Measurements from ENCODE around the gene FLNB. TPM values are rescaled to one million over a fixed set of nuclear protein-coding genes. Genes with fewer than 3 reads are reported as not detected.

Gene FLNB
- polyA plus RNA-seq, 1 of the 3 experiments (the other 2 are of a cell fraction) = 127 TPM

DNA sequence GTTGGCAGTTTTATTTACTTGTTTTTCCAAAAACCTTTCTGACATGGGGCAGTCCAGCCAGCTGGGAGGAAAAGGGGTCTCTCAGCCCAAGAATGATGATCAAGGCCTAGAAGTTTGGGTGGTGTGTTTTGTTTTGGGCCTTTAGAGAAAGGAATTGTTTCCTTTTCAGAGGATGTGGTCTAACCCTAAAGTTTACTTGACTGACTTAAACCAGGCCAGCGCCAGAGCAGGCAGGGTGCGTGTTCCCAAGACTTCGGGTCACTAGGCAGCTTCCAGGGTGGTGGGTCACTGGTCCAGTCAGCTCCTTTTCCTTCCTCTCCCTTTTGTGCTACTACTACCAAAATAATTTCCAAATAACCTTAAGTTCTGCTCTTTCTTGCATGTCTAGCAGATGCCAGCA lies 4.9 kb downstream of the FLNB start:
- CTCF ChIA-PET = interaction anchor here (1.4 to 3.5 kb wide), 4 partner anchors 155 to 167 kb away, joined by 3 to 16 read pairs (median 10); no protein-coding TSS in a partner anchor
- Histone ChIP-seq H3K27ac (ENCODE audit: low read depth in 2 of 2, low read length in 1 of 2) (peak overlapping the region; percentile 85 to 93), H3F3A (replicated peaks; ENCODE audit: insufficient read depth) (peaks cover 22% of the 10 kb centered on the region), H3K27me3 (ENCODE audit: insufficient read depth) (no peaks in the 10 kb centered on the region), H3K36me3 (replicated peaks in 1 of 2; ENCODE audit: control insufficient read depth in 1 of 2, insufficient read depth in 2 of 2, low read length in 1 of 2) (peaks cover 0 to 7% of the 10 kb centered on the region in 2 experiments), H3K4me1 (ENCODE audit: control insufficient read depth in 1 of 2, insufficient read depth in 2 of 2, low read depth in 1 of 2, low read length in 1 of 2) (peaks cover 28 to 55% of the 10 kb centered on the region in 2 experiments), H3K4me2 (peak overlapping the region; percentile 53), H3K4me3 (ENCODE audit: low read depth in 2 of 2, low read length in 1 of 2) (no peak overlapping the region), H3K79me2 (ENCODE audit: insufficient read depth) (peaks cover 99% of the 10 kb centered on the region), H4K20me1 (ENCODE audit: insufficient read depth) (peaks cover 51% of the 10 kb centered on the region), H3K9ac (no peak overlapping the region), H3K9me3 (no peaks in the 10 kb centered on the region), H2AFZ (ENCODE audit: low read depth) (no peak overlapping the region), H3K9me2 (no peaks in the 10 kb centered on the region)
- no peak for TF ChIP-seq EP300 (IDR thresholded peaks at IDR 0.05; ENCODE audit: borderline replicate concordance in 1 of 2, low read depth in 1 of 2, low read length in 1 of 2)
- POLR2A ChIA-PET = no interaction called here
- 92% methylated on average over 3 of the region's 3 CpGs for WGBS (ENCODE audit: low lambda C conversion rate)
- no peak for DNase-seq

DNA sequence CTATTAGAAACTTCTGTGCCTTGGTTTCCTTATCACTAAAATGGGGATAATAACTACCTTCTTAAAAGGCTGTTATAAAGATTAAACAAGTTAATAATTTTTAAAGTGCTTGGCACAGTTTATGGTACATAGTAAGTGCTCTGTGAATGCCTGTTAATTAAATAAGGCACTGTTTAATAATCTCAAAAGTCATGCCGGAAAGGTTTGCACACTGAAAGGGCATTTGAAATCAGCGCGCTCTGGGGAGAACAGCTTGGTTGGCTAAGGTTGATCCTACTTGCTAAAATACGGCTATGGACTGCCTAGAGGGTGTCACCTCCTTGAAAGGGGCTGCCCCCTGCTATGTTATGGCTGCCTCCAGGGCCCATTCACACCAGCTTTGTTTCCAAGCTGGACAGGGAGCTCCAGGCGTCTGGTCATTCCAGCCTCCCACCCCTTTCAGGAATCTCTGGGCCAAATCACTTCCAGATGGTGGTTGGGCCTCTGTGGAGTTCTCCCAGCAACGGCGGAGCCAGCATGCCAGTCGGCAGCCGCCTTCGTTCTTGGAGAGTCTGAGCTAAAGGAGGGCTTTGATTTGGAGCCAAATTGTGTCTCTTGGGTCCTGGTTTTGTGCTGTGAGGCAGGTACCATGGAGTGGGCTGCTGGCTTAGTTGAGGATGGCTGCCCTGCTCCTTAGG lies 5.9 kb downstream of the FLNB start:
- Histone ChIP-seq H3F3A (replicated peaks; ENCODE audit: insufficient read depth) (peaks cover 22% of the 10 kb centered on the region), H2AFZ (ENCODE audit: low read depth) (no peak overlapping the region), H4K20me1 (ENCODE audit: insufficient read depth) (peaks cover 51% of the 10 kb centered on the region), H3K9me3 (no peaks in the 10 kb centered on the region), H3K27me3 (ENCODE audit: insufficient read depth) (no peaks in the 10 kb centered on the region), H3K79me2 (ENCODE audit: insufficient read depth) (peaks cover 100% of the 10 kb centered on the region), H3K27ac (ENCODE audit: low read depth in 2 of 2, low read length in 1 of 2) (peak overlapping the region; percentile 85 to 93), H3K4me3 (ENCODE audit: low read depth in 2 of 2, low read length in 1 of 2) (peak overlapping the region; percentile 6 to 47; a peak in 3 of 4 replicates), H3K4me1 (ENCODE audit: control insufficient read depth in 1 of 2, insufficient read depth in 2 of 2, low read depth in 1 of 2, low read length in 1 of 2) (peaks cover 28 to 52% of the 10 kb centered on the region in 2 experiments), H3K9me2 (no peaks in the 10 kb centered on the region), H3K36me3 (replicated peaks in 1 of 2; ENCODE audit: control insufficient read depth in 1 of 2, insufficient read depth in 2 of 2, low read length in 1 of 2) (peaks cover 0 to 7% of the 10 kb centered on the region in 2 experiments), H3K4me2 (peak overlapping the region; percentile 53), H3K9ac (peak overlapping the region; percentile 54; the same call in 1 of the 2 replicates)
- ChIA-PET CTCF (interaction anchor here (0.6 to 3.5 kb wide), 8 partner anchors 12 to 305 kb away, joined by 3 to 16 read pairs (median 5); no protein-coding TSS in a partner anchor), POLR2A (interaction anchor here (0.6 to 1.6 kb wide), 4 partner anchors 10 to 458 kb away, joined by 4 to 9 read pairs (median 4); partner anchors contain the start of genes HTD2, PDE12 and RPP14)
- peak; percentile 89 for DNase-seq
- 5% methylated on average over 9 of the region's 10 CpGs for WGBS (ENCODE audit: low lambda C conversion rate)
- TF ChIP-seq RXRA (IDR thresholded peaks at IDR 0.05; ENCODE audit: borderline replicate concordance, low read depth) (peak; percentile 60; the same call in 1 of the 2 replicates), EZH2phosphoT487 (IDR thresholded peaks at IDR 0.05; ENCODE audit: borderline replicate concordance, low read depth) (no peak), NFIC (IDR thresholded peaks at IDR 0.05; ENCODE audit: borderline replicate concordance) (peak; percentile 76), USF2 (IDR thresholded peaks at IDR 0.05; ENCODE audit: borderline replicate concordance, low read depth, low read length) (no peak), EP300 (IDR thresholded peaks at IDR 0.05; ENCODE audit: borderline replicate concordance in 1 of 2, low read depth in 1 of 2, low read length in 1 of 2) (peak; percentile 80 to 87), ELF1 (IDR thresholded peaks at IDR 0.05) (no peak), JUND (IDR thresholded peaks at IDR 0.05) (peak; percentile 32; the same call in 1 of the 2 replicates), MXI1 (IDR thresholded peaks at IDR 0.05; ENCODE audit: low read depth, low read length) (peak; percentile 90), CHD2 (IDR thresholded peaks at IDR 0.05; ENCODE audit: low read length, partially characterized antibody) (peak; percentile 80), GABPA (IDR thresholded peaks at IDR 0.05; ENCODE audit: low read depth) (no peak), CTCF (IDR thresholded peaks at IDR 0.05) (no peak), RCOR1 (IDR thresholded peaks at IDR 0.05; ENCODE audit: low read length) (peak; percentile 87), SIN3A (IDR thresholded peaks at IDR 0.05; ENCODE audit: borderline replicate concordance, low read depth, low read length) (peak; percentile 92)
- TF ChIP-seq, protein P1, sequence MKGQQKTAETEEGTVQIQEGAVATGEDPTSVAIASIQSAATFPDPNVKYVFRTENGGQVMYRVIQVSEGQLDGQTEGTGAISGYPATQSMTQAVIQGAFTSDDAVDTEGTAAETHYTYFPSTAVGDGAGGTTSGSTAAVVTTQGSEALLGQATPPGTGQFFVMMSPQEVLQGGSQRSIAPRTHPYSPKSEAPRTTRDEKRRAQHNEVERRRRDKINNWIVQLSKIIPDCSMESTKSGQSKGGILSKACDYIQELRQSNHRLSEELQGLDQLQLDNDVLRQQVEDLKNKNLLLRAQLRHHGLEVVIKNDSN (IDR thresholded peaks at IDR 0.05; ENCODE audit: borderline replicate concordance, low read depth) = no peak
- TF ChIP-seq, protein P2, sequence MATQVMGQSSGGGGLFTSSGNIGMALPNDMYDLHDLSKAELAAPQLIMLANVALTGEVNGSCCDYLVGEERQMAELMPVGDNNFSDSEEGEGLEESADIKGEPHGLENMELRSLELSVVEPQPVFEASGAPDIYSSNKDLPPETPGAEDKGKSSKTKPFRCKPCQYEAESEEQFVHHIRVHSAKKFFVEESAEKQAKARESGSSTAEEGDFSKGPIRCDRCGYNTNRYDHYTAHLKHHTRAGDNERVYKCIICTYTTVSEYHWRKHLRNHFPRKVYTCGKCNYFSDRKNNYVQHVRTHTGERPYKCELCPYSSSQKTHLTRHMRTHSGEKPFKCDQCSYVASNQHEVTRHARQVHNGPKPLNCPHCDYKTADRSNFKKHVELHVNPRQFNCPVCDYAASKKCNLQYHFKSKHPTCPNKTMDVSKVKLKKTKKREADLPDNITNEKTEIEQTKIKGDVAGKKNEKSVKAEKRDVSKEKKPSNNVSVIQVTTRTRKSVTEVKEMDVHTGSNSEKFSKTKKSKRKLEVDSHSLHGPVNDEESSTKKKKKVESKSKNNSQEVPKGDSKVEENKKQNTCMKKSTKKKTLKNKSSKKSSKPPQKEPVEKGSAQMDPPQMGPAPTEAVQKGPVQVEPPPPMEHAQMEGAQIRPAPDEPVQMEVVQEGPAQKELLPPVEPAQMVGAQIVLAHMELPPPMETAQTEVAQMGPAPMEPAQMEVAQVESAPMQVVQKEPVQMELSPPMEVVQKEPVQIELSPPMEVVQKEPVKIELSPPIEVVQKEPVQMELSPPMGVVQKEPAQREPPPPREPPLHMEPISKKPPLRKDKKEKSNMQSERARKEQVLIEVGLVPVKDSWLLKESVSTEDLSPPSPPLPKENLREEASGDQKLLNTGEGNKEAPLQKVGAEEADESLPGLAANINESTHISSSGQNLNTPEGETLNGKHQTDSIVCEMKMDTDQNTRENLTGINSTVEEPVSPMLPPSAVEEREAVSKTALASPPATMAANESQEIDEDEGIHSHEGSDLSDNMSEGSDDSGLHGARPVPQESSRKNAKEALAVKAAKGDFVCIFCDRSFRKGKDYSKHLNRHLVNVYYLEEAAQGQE (IDR thresholded peaks at IDR 0.05; ENCODE audit: low read depth, low read length) = peak; percentile 78; the same call in 1 of the 2 replicates

Data from SK-N-SH (cell line).